NCI-H2196 (cell line): Measurements from ENCODE around the gene HNRNPC.
"Not testable (repeated sequence)": the region's sequence is repeated elsewhere in the genome, so short reads cannot be mapped to it uniquely, and the experiment has no call there.

Source experiments
- DNase-seq: peaks from one replicate; lab custom pipeline; 2025; ENCODE audit not compliant: unreplicated experiment; lab: John Stamatoyannopoulos, UW

The HNRNPC gene

DNA sequence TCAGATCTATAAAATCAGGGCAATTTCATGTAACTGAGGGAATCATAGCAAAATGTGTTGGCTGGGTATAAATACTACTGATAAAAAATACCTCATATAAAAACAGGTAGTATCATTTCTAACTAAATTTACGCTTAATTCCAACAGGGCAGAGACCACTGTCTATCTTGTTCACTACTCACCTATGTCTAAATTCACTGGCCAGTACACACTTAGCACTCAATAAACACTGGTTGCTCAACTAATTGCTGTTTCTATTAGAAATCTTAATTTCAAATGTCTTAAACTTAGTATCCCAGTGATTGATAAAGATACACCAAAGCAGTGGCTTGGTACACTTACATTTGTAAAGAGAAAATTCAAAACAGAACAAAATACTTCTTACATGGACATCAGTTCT is 55.6 kb downstream of the HNRNPC start:
- no peak for DNase-seq

DNA sequence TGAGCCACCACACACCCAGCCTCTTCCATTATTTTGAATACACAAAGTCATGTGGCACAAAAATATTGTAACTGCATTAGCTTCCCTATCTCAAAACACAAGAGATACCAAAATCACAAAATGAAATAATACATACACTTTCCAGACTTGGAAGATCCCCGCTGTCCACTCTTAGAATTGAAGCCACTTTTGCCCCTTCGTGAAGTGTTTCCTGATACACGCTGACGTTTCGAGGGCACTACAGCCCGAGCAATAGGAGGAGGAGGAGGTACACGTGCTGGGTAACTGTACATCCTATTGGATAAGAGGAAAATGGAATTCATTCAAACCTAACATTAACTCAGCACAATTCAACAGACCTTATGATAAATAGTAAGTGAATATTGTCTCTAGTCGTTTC is 56.4 kb downstream of the HNRNPC start:
- DNase-seq = not testable (repeated sequence)

DNA sequence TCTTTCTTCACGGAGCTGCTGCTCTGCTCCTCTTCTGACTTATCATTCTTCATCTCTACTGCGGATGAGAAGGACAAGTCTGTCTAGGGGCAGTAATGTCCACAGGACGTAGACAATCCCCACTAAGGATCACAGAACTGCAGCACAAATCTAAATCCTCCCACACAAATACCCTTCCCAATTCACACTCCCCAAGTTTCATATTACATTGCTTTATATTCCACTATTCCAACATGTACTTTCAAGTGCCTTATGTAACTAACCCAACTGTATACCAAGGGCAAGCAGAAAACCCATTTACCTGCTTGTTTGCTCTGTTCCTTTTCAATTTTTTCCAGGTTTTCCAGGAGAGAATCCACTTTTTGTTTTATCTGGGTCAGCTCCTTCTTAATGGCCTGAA is 57.7 kb downstream of the HNRNPC start:
- no peak for DNase-seq

DNA sequence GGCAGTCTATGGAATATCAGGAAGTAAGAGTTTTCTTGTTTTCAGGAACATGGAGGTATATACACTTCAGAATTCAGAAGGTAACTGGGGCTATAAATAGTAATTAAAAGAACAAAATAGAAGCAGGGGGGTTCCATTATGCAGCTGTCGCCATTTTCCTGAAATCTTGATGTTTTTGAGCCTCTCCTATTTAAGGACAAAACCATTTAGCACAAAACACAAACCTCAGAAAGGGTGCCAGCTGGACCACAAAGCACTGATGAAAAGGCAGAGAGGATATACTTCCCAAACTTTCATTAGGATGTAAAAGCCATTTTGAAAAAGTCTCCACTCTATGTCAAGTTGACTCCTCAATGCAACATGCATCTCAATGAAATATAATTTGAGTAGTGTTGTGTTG is 59.2 kb downstream of the HNRNPC start:
- no peak for DNase-seq

DNA sequence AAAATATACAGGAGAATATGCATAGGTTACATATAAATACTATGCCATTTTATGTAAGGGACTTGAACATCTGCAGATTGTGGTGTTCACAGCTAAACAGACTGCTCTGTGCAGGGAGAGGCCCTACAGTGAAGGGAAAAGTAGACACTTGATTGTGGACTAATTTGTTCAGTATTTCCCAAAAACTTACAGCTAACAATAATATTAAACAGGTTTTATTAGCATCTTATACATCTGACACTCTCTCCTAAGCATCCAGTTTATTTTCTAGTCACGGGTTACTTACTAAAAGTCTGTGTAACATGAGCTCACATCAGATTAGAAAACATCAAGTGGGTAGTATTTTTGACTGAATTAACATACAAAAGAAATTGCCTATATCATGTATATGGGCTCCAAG is 60.1 kb downstream of the HNRNPC start:
- no peak for DNase-seq

DNA sequence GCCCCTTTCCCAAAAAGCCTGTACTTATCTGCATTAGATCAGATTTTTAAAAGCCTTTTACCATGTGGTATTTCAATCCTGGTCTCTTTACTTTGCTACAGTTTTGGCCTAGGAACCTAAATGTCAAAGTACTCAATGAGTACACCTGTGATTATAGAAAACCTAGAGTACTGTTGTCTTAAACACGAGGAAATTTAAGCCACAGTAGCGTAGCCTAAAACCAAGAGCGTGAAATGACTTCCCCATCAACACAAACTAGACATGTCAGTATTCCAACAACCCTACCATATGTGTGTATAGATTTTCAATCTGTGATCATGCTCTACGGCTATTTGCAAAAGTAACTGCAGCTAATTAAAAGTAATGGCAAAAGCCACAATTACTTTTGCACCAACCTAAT is 60.7 kb downstream of the HNRNPC start:
- DNase-seq = no peak

DNA sequence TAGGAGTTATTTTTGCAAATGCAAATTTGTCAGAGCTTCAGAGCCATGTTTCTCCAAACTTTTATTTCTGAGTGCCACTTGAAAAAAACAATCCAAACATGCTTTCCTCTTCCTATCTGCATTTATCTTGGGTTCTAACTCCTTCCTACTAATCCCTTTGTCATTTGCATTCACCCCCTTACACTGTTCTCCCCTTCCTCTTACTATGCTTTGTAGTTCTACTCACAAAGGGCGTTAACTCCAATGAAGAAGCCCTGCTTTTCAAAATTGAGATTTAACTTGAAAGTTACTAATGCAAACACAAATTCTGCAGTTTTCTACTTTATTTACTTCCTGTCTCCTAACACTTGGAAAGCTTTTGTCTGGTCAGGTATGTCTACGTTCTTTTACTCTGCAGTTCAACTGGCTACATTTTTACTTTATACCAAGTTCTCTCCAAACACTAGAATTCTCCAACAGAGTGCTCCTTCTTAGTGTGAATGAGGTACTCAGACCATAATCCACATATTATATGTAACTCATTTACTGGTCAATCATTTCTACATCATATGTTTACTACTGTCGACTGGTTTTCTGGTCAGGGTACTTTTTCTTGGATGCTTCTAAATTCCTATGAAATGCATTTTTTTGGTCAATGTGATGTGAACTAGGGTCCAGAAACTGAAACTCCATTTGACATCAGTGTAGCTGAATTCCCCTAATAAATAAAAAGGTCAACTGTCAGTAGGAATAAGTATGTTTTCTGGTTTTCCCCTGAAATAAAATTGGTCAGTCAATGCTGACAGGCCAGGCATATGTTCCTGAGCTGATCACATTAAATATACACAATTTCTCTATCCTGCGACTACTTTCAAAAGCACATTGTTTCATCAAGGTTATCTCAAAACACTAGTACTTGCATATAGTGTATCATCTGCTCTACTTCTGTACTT is 62.2 kb downstream of the HNRNPC start:
- no peak for DNase-seq

DNA sequence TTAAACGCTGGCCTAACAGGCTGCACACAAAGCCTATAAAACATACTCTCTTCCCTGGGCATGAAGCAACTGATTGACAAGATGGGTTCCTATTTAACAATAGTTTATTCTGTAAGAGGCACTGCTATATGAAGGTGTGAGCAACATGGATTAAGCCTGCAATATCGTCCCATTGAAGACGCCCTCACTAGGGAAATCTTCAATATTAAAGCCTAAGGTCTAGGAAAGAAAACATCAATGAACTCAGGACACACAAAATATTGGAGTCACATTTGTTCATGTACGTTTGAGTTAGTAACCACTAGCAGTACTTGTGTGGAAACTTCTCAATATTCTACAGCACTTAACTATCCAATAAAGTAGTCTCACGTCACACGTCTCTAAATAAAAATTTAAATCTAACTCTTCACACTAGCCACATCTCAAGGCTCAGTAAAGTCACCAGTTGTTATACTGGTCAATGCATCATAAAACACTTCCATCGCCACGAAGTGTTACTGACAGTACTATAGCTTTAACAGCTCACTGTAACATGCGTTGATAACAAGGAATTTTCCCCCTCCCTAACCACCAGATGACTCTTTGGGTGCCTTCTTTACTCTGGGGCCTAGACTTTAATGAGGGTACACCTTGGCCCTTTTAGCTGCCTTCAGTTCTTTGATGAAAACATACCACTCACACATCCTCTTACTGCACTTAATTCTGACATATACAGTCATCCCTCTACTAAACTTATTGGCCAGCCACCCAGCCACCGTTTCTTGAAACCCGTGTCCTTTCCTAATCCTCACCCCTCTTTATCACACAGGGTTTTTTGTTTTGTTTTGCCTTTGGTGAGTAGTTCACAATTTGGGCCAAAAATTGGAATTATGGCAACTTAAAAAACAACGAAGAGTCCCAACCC is 63.3 kb downstream of the HNRNPC start:
- no peak for DNase-seq

DNA sequence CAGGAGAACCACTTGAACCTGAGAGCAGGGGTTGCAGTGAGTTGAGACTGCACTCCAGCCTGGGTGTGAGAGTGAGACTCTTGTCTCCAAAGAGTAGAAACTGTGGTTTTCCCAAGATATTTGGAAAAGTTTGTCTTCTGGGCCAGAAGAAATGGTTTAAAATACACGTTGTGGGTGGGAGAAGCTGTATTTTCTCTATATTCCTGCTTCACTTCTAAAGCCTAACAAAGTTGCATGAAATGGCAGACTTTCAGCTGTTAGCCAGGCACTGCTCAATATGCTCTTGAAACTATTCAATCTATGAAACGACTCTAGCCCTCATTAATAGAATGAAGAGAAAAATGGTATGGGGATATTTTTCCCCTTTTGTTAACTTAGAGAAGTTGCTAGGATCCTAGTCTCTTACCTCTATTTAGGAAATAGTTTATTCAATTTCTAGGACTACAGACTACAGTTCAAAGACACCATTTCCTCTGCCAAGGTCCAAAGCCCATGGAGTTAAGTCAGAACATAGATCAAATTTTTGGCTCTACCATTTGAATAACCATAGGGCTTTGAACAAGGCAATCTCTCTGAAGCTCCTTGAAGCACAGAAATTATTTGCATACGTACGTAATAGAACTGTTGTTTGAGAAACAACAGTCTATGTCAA is 64.1 kb downstream of the HNRNPC start:
- DNase-seq = no peak

DNA sequence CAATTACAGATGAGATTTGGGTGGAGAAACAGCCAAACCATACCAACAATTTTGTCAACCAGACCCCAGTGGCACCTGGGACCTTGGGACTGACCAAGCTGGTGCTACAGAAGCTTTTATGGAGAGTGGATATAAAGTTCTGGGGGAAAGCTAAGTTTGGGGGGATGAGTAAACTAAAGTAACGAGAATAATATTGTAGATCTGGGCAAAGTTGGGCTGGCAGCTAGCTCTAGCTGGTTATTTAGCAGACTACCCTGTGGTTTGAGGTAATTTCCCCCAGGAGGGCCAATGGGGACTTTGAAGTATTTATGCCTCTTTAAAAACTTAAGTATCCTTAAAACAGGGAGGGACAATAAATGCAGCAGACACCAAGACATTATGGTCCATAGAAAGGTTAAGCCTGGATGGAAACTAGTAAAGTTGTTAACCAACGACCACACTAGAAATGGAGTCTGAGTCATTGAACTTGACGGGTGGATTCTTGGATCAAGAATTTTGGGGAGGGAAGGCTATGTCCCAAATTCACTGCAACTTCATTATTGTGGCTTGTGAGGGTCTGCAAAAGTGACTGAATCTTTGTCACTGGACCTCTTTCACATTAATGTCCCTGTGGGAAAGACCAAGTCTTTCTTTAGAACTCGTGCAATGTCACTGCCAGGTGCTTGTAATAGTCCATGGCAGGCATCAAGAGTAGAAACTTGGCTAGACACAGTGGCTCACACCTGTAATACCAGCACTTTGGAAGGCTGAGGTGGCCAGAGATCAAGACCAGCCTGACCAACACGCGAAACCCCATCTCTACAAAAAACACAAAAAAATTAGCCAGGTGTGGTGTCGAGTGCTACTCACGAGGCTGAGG is 64.8 kb downstream of the HNRNPC start:
- DNase-seq = no peak

DNA sequence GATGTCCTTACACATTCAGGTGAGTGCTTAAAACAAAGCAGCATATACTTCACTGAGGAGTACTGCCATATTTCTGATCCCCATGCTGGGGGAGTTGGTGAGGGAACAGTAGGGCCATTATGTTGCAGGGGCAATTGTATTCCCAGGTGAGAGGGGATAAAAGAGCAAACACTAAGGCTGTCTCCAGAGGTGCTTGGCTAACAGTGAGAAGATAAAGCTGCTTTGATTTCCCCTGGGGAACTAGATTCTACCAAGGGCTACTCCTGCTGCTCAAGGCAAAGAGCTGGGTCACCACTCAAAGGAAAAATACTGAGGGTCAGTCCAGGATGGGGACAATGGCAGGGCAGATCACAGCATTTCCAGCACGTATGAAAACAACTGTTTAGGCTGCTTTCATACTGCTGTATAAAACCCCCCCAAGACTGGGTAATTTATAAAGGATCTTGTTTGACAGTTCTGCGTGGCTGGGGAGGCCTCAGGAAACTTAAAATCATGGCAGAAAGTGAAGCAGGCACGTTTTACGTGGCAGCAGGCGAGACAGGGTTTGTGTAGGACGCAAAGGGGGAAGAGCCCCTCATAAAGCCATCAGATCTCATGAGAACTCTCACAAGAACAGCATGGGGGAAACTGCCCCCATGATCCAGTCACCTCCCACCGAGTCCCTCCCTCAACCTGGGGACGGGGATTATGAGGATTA is 65.6 kb downstream of the HNRNPC start:
- DNase-seq = no peak

DNA sequence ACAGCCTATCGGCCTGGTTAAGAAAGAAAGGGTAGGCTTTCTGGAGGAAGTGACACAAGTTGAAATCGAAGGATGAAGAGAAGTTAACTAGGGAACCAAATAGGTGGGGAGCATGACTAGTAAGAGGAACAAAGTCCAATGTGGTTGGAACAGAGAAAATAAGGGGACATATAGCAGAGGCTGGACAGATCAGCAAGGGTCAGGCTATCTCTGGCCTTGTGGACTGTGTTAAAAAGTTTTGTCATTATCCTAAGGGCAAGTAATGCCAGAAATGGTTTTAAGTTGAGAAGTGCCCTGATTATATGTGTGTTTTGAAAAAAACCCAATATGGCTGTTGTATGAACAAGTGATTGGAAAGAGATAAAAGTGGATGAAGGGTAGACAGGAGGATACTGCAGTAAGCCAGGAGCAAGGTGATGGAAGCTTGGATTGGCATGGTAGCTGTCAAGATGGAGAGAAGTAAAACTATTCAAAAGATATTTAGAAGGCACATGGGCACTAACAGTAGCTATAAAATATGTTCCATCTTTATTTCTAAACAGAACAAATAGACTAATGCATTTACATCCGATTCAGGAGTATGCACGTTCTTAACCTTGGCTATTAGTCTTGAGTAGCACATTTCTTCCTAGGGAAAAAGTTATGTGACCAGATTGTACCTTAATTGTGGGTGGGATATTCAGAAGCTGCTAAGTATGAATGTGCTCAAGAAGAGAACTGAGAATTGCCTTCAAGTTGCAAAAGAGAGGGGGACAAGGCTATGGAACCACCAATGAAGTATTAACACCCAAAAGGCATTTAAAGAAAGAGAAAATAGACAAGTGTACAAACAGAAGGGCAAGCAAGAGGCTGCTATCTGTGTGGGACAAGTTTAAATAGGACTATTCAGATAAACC is 66.5 kb downstream of the HNRNPC start:
- DNase-seq = no peak

DNA sequence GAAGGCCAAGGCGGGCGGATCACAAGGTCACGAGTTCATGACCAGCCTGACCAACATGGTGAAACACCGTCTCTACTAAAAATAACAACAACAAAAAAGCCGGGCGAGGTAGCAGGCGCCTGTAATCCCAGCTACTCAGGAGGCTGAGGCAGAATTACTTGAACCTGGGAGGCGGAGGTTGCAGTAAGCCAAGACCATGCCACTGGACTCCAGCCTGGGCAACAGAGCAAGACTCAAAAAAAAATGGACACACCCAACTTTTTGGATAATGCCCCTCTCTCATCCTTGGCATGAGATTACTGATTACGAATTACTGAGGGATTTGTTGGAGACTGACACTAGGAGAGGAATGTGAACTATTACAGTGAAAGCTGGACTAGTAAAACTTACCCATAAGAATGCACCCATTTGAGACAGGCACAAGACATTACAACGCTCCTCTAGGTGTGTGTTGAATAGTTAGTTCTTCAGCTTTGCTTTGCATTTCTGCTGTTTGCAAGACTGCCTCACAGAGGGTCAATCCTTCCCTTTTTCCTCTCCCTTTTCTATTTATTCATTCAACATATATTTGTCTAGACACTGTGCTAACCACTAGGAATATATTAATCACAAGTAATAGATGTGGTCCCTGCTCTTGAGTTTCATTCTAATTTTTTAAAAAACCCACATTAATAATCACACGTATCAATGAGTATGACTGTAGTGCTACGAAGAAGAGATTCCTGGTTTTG is 67.3 kb downstream of the HNRNPC start:
- DNase-seq = no peak

DNA sequence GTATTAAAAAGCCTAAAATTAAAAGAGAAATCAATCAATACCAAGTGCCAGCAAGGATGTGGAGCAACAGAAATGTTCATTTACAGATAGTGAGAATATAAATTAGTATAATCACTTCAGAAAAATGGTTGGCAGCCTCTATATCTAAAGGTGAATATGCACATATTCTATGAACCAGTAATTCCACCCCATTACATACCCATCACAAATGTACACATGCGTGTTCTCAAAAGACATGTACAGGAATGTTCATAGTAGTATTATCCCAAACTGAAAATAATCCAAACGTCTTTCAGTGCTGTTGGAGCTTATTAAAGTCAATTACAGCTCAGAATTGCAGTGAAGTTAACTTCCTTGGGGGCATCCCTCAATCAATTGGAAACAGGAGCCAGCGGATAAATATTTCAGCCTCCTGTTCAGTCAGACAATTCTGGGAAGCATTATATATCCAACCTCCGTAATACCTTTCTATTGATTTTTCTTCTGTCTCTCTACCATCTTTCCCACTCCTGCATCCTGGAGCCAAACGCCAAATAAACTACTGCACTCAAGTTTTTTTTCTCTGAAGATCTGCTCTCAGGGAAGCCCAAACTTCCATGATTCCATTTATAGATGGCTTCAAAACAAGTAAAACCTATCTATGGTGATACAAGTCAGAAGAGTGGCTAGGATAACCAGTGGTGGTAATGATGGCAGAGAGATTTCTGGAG is 68.3 kb downstream of the HNRNPC start:
- no peak for DNase-seq

DNA sequence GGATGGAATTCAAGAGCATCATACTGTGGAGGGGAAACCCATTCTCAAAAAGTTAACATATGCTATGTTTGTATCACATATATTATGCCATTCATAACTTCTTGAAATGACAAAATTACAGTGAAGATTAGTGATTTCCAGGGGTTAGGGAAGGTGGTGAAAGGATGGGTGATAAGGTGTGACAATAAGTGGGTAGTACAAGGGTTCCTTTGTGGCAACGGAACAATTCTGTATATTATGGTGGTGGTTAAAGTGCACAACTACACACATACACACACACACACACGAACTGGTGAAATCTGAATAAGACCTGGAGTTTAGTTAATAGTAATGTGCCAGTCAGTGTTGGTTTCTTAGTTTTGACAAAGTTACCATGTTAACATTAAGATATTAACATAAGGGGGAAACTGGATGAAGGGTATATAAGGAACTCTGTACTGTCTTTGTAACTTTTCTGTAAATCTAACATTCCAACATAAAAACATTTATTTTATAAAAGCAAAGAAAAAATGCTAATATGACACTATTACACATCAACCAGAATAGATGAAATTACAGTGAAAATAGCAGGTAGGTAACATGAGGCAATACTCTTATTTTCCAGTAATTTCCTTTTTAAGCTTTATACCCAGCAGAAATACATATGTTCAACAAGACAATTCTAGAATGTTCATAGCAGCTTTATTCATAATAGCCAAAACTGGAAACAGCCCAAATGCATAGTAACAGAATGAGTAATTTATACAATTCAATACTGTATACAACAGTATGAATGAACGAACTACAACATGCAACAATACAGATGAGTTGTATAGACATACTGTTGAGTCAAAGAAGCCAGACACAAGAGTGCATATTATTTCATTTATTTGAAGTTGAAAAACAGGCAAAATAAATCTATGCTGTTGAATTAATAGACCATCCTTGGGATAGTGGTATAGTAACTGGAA is 69.4 kb downstream of the HNRNPC start:
- DNase-seq = no peak

DNA sequence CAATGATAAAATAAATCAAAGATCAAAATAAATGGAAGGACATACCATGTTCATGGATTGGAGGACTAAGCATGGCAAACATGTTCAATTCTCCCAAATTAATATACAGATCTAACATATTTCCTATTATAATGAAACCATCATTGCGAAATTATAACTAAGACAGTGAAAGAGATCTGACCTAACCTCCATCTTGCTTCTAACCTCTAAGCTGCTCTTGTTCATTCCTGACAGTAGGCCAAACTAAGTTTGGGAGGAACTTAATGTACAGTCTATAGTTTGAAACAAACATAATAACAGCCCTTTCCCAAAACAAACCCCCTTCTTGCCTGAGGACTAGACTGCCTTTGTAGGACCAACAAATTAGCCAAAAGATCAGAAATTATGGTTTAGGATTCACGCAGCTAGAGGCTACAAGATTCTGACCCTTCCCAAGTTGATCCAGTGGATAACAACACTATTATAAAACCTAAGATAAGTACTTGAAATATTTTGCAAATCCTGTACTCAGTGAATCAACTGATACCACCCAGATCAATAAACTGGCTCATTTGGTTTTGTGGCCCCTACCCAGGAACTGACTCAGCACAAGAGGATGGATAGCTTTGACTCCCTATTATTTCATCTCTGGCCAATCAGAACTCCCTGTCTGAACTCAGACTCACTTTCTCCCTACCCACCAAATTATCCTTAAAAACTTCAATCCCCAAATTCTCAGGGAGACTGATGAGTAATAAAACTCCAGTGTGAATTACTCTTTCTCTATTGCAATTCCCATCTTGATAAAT is 71.6 kb downstream of the HNRNPC start:
- no peak for DNase-seq
